Activated CD8-positive, alpha-beta memory T cell treated with anti-CD3 and anti-CD28 coated beads, Interleukin-2, amount 50 U/mL, for 4 hours (primary cell): ENCODE results near the gene CADPS2.

ENCODE experiments used
- DNase-seq: peaks from one replicate; pipeline ENCODE4 v3.0.0-alpha.2; 2020

CADPS2 gene

DNA sequence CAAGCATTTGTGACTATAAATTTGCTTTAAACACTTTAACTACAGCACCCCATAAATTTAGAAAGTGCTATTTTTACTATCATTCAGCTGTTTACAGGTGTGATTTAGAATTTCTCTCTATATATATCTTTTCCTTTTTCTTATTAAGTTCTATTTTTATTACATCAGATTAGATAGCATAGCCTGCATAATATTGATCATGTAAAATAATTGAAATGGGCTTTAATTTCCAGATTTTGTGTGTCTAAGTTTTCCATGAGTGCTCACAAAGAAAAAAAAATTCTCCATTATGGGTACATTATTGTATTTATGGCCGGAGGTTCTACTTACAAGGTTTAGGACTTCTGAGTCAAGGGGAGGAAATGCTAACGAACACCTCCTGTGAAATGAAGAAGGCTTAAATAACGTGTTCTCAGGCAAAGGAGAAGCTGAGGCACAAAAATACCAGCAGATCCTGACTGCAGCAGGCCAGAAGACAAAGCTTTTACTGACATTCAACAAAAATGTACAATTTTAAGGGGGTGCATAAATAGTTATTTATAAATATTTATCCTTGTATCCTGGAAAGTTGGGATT, 301.5 kb downstream of the CADPS2 start:
- no peak for DNase-seq

DNA sequence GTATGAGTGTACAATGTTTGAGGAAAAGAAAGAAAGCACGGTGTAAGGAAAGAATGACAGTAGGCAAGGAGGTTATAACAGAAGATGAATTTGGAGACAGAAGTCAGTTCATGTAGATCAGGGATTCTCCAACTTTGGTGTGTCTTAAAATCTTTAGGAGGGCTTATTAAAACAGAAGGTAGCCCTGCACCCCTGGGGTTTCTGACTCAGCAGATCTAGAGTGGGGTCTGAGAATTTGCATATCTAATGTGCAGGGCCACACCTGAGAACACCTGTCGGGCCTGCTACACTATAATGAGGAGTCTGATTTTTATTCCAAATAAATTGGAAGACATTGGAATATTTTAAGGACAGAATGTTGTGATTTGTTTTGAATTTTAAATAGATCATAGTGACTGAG, 307.9 kb downstream of the CADPS2 start:
- DNase-seq = no peak

DNA sequence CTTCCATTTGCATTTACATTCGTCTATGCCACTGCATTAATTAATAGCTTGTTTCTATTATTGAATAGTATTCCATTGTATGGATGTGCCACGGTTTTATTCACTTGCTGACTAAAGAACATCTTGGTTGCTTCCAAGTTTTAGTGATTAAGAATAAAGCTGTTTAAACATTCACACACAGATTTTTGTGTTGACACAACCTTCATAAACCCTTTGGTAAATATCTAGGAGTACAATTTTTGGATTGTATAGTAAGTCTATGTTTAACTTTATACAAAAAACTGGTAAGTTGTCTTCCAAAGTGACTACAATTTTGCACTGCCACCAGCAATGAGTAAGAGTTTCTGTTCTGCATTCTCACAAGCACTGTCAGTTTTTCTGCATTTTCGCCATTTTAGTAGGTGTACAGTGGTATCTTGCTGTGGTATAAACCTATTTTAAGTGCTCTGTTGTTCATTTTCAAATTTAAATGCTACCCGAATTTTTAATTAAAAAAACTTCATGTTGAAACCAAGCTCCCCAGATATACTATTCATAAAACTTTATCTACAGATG, 308.7 kb downstream of the CADPS2 start:
- no peak for DNase-seq

DNA sequence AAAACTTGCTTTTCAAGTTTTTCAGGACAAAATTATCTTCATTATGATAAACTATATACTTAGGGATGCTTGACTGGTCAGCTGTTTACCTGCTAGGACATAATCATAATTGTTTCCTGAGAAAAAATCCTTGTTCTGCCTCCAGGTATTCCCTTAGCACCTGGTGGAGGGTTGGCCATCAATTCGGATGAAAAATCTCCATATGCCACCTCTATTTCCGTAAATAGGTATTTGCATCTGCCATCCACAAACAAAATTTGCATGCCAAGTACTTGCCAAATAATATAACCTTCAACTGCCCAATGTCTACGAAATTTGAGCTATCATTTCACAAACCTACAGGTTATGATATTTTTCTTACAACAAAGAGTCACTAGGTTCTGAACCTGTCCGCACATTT, 313.6 kb downstream of the CADPS2 start:
- no peak for DNase-seq

DNA sequence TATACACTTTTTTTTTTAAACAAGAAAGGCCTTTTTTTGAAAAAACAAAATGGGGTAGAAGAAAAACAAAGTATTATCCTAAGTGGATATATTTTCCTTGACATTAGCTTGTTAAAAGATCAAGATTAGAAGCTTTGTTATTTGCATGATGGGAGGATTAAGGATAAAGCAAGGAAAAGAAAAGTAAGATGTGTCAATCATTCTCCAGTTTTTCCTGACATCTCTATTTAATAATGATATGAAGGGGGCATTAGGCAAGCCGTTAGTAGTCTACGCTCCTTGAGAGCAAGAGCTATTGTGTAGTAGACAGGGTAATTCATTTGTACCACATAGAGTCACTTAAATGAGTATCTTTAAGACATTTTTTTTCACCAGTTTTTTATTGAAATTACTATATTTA, 324.9 kb downstream of the CADPS2 start:
- DNase-seq = no peak

DNA sequence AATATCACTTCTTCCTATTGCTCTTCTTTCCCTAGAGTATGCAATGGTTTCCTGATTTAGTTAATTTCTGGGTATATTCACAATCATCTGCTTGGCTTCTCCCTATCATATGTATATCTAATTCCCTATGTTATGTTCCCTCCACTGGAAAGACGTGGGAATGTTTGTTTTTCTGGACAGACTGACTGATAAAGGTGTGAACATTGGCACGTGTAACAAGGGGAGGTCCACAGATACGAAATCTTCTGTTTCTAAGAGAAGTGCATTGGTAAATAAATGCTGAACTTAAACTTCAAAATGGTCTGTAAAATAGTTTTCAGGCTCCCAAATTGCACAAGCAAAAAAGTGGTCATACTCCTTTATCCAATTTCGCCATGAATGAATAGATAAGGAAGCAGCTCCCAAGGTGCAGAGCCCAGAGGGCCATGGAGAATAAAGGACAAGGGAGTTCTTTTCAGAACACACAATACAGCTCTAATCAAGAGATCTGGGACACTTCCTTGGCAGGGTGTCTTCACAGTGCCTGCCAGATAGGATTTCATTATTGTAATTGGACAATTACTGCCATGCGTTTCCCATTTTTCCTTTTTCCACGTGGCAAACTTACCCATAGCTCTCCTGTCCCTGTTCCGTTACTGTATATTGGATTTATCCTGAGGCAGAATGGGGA, 329.3 kb downstream of the CADPS2 start:
- no peak for DNase-seq

DNA sequence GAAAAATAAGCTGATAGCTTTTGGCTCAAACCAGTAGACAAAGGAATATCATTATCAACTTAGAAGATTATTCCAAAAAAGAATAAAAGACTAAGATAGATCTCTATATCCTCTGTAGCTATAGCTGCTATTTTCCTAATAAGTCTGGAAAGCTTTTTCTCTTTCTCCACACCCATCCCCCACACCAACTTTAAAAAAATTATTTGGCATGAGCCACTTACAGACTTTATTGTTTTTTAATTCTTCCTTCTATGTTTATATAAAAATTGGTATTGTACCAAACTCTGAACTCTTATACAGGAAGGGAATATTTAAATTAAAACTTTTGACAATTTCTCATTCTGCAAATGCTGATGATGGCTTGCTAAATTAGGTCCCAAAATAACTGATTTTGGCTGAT, 330.0 kb downstream of the CADPS2 start:
- DNase-seq = no peak

DNA sequence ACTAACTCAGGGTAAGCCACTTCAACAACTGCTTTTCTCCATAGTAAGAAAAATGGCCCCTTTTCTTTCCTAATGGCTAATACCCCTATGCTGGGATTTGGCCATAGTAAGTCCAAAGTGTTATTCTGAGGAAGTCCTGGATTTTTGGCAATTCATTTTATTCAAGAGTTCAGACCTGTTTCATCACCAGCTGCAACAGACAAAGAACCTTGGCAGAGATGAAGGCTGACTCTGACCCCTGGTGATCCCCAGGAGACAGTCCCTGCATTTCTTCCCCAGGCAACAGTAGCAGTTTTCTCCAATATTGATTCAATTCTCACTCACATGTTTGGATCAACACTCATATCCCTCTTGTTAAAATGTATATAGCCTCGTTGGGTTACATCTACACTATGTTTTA, 332.5 kb downstream of the CADPS2 start:
- no peak for DNase-seq

DNA sequence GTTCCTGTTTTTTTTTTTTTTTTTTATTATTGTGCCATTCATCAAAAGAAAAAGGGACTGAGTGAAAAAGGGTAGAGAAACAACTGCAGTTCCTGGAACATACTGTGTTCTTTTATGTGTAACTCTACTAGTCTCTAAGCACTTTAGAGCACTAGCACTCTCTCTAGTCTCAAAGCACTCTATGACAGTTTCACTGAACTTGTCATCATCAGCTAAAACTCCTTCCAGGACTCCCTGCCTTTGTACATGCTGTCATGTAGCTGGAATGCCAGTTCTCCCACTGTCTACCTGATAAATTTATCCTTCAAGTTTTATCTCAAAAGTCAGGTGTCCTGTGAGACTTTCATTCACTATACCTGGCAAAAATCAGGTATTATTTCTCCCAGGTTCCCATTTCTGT, 333.5 kb downstream of the CADPS2 start:
- no peak for DNase-seq

DNA sequence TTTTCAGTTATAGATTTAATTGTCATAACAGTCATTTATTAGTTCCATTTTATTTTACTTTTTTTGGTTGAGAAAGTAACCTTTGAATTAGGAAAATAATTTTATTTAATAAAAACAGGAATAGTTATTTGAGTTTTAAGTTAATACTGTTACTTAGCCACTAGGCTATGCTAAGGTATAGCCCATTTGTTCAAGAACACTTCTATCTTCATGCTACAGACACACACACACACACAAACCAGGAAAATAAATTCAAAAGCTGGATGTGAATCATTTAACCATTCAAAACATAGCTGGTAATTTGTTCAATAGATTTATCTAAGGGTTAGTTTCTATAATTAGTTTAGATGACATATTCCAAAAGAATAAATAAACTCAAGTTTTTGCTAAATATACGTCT, 335.7 kb downstream of the CADPS2 start:
- DNase-seq = no peak

DNA sequence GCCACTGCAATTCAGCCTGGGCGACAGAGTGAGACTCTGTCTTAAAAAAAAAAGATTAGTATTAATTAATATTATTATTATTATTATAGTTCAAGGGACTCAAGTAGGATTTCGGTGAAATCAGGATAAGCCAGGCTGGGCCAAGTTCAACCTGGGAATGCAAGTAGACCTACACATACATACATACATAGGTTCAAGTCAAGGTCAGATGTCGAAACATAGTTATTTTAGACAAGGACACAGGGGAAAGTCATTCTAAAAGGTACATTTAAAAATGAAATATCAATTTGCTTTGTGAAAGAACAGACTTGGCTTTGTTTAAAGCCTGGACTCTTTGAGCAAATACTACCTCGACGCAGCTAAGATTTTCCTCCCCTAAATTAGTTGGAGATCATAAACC, 336.7 kb downstream of the CADPS2 start:
- DNase-seq = no peak

DNA sequence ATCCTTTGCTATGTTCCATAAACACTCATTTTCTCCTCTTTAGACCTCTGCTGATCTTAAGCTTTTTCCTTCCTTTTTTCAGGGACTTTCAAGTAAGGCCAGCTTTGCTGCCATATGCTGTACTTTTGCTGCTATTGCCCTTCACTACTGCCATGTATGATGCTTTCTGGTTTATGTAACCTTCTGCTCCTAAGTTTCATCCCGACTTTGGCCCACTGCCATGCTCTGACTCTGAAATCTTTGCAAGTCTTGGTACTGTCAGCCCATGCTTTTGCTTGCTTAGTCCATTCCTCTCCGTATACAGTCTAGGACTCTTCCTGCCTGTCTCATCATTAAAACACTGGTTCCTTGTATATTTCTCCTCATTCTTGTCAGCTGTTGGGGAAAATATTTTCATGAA, 339.8 kb downstream of the CADPS2 start:
- no peak for DNase-seq

DNA sequence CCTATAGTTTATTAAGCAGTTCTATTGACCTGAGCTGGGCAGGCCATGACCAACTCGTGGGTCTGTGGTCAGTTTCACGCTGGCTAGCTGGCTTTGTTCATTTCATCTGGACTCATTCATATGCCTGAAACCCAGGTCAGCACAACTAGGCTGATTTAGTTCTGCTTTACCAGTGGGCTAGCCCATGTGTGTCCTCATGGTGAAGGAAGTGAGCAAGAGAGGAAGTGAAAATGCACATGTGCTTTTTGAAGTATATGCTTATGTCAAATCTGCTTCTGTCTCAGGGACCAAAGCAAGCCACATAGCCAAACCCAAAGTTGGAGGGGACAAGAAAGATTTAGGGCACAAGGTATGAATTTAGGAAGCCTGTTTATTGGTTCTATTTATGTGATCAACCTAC, 341.8 kb downstream of the CADPS2 start:
- DNase-seq = no peak

DNA sequence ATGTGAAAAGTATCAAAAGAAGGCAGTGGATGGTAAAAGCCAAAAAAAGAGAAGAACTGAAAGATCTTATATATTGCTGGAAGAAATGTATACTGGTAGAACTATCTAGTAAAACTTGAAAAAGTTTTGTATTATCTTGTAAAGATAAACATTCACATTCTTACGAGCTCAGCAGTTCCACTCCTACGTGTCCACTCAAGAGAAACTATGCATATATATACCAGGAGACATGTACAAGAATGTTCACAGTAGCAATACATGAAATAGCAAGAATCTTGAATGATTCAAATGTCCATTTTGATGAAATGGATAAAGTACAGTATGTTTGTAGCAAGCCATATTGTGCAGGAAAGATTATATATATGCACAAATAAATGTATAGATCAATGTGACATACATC, 342.4 kb downstream of the CADPS2 start:
- no peak for DNase-seq

DNA sequence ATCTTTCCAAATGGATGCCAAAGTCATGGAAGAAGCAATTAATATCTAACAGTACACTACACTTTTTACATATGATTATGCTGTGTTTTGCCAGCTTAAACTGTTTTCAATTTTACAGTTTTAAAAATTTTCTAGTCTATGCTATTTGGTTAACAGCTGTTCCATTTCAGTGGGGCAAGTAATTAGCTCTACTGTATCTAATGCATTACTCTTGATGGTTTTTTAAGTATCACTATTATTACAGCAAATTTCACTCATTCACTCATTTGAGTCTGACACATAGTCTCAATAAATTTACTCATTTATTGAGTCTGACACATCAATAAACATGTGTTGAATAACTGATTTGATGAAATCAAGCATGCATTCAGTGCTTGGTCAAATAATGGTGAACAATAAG, 343.1 kb downstream of the CADPS2 start:
- no peak for DNase-seq

DNA sequence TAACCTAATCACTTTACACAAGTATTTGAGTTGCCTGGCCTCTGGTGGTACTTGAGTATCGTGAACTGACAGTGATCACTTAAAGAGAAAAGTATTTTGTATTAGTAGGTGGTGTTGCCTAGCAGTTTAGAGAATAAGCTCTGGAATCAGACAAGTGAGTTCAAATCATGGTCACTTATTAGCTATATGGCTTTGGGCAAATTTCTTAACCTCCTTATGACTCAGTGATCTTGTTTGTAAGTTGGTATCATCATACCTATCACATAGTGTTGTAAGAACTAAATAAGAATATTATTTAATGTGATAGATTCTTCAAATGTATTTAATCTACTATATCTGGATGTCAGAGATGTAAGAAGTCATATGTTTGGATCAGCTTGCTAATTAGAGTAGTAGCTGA, 351.2 kb downstream of the CADPS2 start:
- no peak for DNase-seq

DNA sequence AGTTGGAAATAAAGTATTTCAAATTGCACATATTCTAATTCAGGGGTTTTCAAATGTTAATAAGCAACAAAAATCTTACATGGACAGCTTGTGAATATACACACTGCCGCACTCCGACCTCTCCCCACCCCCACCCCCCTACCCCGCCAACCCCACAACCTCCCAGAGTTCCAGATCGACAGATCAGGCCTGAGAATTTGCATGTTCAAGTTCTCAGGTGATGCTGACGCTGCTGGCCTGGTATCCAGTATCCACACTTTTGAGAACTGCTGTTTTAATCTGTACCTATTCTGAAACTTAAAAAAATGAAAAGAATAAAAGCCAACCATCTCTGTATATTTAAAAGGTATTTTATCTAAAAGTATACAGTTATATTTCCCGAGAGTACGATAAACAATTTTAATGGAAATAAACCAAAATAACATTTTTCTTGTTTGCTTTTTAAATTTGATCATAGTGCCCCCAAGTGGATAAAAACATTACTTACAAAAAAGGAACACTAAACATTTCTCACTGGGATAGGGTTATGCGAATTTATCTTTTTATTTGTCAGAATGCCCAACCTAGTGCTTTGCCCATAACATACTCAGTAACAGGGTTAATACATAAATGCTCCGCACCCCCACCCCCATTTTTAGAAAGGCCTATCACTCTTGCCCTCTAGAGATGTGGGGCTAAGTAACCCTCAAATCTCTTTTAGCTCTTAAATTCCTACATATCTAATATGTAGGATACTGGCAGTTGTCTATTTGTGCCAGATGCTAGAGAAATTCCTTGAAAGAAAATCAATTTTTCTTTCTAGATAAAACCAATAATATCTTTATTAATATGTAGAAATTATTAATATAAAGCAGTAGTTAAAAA, 353.6 kb downstream of the CADPS2 start:
- no peak for DNase-seq

DNA sequence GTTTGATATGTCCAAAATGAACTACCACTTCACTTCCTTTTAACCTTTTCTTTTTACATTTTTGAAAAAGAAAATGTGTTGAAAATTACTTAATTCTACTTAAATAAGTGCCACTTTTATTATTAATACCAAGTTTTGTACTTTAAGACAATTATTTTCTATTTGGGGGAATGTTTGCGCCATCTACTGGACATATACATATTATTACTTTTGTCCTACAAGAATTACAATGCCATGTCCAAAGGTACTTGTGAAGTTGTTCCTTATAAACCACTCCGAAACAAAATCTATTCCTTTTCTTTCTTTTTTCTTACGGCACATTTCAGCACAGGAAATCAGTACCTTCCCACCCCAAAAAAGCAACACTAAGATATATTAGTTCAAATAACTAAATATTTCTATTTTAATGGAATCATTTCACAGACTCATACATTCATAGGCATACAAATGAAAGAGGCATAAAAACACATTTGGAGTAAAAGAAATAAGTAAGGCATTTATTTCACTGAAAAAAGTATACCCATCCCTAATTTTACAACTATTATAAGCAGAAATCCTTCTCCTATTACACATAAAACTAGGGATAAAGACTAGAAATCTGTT, 357.3 kb downstream of the CADPS2 start:
- no peak for DNase-seq

DNA sequence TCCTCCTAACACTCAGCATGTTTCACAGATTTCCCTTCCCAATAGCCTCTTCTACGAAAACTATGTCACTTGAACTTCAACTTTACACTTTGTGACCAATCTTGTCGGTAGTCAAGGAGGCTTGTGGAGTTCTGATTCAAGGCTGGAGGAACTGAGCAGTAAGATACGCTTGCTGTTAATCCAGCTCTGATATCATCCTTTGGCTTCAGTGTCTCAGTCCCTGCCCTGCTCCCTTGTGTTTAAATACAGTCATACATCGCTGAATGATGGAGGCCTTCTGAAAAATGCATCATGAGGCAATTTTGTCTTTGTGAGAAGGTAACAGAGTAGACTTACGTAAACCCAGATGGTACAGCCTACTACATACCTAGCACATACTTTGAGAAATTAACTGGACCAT, 360.9 kb downstream of the CADPS2 start:
- DNase-seq = no peak

DNA sequence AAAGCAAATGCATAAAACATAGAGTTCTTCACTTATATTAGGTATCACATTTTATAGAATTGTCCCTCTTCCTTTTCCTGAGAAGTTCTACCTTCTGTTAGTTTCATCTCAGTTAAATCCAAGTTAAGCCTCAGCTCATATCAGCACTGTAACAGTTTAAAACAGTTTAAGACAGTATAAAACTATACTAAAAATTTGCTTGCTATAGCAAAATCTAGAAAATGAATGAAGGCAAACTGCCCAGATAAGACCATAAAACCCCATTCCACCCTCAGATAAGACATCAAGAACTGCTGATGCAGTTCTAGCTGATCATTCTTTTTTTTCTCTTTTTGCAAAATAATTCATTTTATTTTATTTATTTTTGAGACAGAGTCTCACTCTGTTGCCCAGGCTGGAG, 364.5 kb downstream of the CADPS2 start:
- no peak for DNase-seq

DNA sequence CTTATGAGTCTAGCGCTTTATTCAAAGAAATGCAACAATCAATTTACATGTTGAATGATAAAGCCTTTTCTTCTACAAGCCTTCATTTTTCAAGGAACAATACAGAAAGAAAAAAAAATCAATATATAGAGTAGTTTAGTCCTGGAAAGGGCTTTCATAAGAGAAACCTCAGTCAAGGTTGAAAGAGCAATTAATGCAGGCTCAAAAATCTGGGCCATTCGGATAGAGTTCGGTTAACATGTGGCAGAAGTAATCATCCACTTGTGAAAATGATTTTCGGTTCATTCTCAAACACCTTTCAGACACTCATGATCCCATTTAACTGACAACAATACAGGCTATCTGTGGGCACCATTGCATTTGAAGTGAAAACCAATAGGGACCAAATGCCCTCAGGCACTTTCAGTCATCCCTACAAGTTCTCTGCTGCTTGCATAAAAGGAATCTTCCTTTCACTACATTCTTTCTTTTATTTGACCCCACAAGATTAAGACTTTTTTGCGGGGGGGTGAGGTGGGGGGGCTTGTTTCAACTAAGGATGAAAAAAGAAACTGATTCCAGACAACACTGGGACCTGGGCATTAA, 365.2 kb downstream of the CADPS2 start:
- DNase-seq = no peak

DNA sequence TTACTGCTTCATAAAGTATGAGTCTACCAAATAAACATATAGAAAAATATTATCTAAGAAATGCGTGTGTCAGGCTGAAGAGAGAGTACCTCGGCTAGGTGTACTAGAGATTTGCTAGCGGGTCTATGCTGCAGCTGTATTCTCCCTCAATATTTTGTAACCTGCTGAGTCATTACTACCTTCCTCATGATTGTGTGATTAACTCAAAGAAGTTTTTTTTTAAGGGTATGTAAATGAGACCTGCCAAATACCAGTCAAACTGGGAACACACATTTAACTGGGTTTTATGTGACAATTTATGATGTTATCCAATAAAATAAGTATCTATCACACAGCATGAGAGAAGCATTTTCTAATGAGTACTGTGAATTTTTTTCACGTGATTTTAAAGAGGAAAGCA, 367.8 kb downstream of the CADPS2 start:
- DNase-seq = no peak

DNA sequence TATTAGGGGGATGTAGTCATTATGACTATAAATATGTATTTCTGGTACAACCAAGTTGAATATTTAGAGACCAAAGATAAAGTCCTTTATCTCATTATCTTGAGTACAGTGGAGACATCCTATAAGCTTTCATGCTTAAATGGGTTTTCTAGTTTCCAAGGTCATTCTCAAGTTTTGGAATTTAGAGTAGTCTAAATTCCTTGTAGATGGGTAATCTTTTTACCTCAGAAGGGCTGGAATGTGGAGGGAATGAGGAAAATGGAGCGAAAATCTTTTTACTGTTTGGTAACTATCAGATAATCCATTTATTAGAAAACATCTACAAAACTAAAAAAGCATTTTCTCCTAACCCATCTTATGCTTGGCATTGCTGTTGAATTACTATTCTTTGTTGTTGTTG, 368.7 kb downstream of the CADPS2 start:
- no peak for DNase-seq
